ENCODE measurements around the gene GGTA1. TPM values are rescaled to one million over a fixed set of nuclear protein-coding genes. Genes with fewer than 3 reads are reported as not detected.
A peak's percentile ranks its signal among the peaks of the same experiment; 100 is the strongest.

Gene GGTA1
- total RNA-seq, 1 experiment from 2014 or later = not detected

GRCh38 chr9:121529237-121529987 is 29.8 kb upstream of the GGTA1 start:
- H3K36me3 ChIP-seq (ENCODE audit: control insufficient read depth in 1 of 2, insufficient read depth in 2 of 2, low read length in 2 of 2) = no peaks in the 10 kb centered on the region
- no peaks in the 10 kb centered on the region for H4K20me1 ChIP-seq (ENCODE audit: insufficient read depth)
- RAD21 ChIA-PET (ENCODE audit: low non-redundant PET in 1 of 2, low total read pairs in 2 of 2, uncharacterized antibody in 2 of 2, unreplicated experiment in 2 of 2) = interaction anchor here in 1 of 2 experiments (0.7 kb wide), 1 partner anchor 388 kb away, joined by 3 read pairs; no protein-coding TSS in a partner anchor
- peak overlapping the region; percentile 92 for H2AFZ ChIP-seq (ENCODE audit: low read depth, low read length, poor library complexity, severe bottlenecking)
- H3K4me2 ChIP-seq (ENCODE audit: low read length) = peak overlapping the region; percentile 44
- H3K9ac ChIP-seq (ENCODE audit: low read length) = no peak overlapping the region
- H3K27ac ChIP-seq (ENCODE audit: low read depth, low read length) = peak overlapping the region; percentile 0; the same call in 1 of the 2 replicates
- peaks cover 5 to 10% of the 10 kb centered on the region in 2 experiments; a peak in 3 of 4 replicates for H3K4me1 ChIP-seq (ENCODE audit: control insufficient read depth in 1 of 2, insufficient read depth in 2 of 2, low read length in 2 of 2)
- intact Hi-C loops (cut with micrococcal nuclease) = no loop called here
- peak; percentile 74 for ATAC-seq
- no peak for DNase-seq (ENCODE audit: low read depth, low spot score)
- no peaks in the 10 kb centered on the region for H3K79me2 ChIP-seq (ENCODE audit: insufficient read depth, low read length)
- POLR2A ChIA-PET = interaction anchor here (1.5 kb wide), 1 partner anchor 17 kb away, joined by 4 read pairs; no protein-coding TSS in a partner anchor
- TF ChIP-seq SP1 (IDR thresholded peaks at IDR 0.05; ENCODE audit: low read depth) = 0 out of 2 replicates have a peak, but pooled peaks have one; percentile 5
- peak; percentile 14; the same call in 1 of the 2 replicates for TF ChIP-seq CBX3 (IDR thresholded peaks at IDR 0.05; ENCODE audit: low read depth)
- TF ChIP-seq TCF7L2 (IDR thresholded peaks at IDR 0.05; ENCODE audit: borderline replicate concordance, extremely low read depth, insufficient read depth, insufficient read length) = no peak
- no peak for TF ChIP-seq SIN3A (IDR thresholded peaks at IDR 0.05; ENCODE audit: low read depth)
- TF ChIP-seq, protein P1, sequence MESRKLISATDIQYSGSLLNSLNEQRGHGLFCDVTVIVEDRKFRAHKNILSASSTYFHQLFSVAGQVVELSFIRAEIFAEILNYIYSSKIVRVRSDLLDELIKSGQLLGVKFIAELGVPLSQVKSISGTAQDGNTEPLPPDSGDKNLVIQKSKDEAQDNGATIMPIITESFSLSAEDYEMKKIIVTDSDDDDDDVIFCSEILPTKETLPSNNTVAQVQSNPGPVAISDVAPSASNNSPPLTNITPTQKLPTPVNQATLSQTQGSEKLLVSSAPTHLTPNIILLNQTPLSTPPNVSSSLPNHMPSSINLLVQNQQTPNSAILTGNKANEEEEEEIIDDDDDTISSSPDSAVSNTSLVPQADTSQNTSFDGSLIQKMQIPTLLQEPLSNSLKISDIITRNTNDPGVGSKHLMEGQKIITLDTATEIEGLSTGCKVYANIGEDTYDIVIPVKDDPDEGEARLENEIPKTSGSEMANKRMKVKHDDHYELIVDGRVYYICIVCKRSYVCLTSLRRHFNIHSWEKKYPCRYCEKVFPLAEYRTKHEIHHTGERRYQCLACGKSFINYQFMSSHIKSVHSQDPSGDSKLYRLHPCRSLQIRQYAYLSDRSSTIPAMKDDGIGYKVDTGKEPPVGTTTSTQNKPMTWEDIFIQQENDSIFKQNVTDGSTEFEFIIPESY (IDR thresholded peaks at IDR 0.05; ENCODE audit: extremely low read depth, insufficient replicate concordance, low read length) = no peak
- no peak for TF ChIP-seq POLR2AphosphoS5 (IDR thresholded peaks at IDR 0.05; ENCODE audit: low read depth, low read length)
- no peak for TF ChIP-seq REST (IDR thresholded peaks at IDR 0.05; ENCODE audit: low read depth)
- TF ChIP-seq EZH2 (IDR thresholded peaks at IDR 0.05) = no peak
- 0 out of 2 replicates have a peak, but pooled peaks have one; percentile 27 for TF ChIP-seq FOSL1 (IDR thresholded peaks at IDR 0.05; ENCODE audit: low read depth)
- H3K9me3 ChIP-seq (ENCODE audit: control insufficient read depth in 1 of 2, insufficient read depth in 1 of 2, low read depth in 1 of 2, low read length in 2 of 2) = no peaks in the 10 kb centered on the region
- CTCF ChIA-PET = interaction anchor here (0.8 to 1.3 kb wide), 3 partner anchors 17 to 30 kb away, joined by 3 to 4 read pairs (median 3); partner anchors contain the start of gene GGTA1
- no peaks in the 10 kb centered on the region for H3K27me3 ChIP-seq (ENCODE audit: insufficient read depth, low read length)
- no peak overlapping the region for H3K4me3 ChIP-seq (replicated peaks in 1 of 2; ENCODE audit: low read depth in 1 of 2, low read length in 2 of 2)
- H3K9me2 ChIP-seq (ENCODE audit: insufficient read depth) = no peaks in the 10 kb centered on the region
- BruUV-seq (replicated peaks) = no TSS peak

Data from HCT116 (cell line).